Activated CD4-positive, alpha-beta T cell treated with anti-CD3 and anti-CD28 coated beads, Interleukin-2, amount 50 U/mL, for 4 hours (primary cell): ENCODE data around the gene MPP4.

ENCODE experiments used
- DNase-seq, 2 experiments: peaks; one replicate each; pipeline ENCODE4 v3.0.0-alpha.2; 2020

The MPP4 gene

GRCh38 chr2:201621293-201621999 is 77.0 kb downstream of the MPP4 start:
- DNase-seq: no peak

- DNase-seq: no peak
These were observed 79.4 kb downstream of the MPP4 start for GRCh38 chr2:201618744-201619662.

- no peak for DNase-seq
These were observed 90.4 kb downstream of the MPP4 start for GRCh38 chr2:201608021-201608420.

- DNase-seq: no peak
These were observed 90.9 kb downstream of the MPP4 start for GRCh38 chr2:201607568-201607967.

GRCh38 chr2:201600906-201601305 is 97.5 kb downstream of the MPP4 start:
- no peak for DNase-seq

GRCh38 chr2:201597397-201597796 is 101.0 kb downstream of the MPP4 start:
- no peak for DNase-seq
